GM18526 (cell line): ENCODE measurements around the gene DMRTA1.

Experiments
- POLR2A ChIP-seq: IDR thresholded peaks from 3 replicates; pipeline ENCODE4 v1.6.1; 2011; ENCODE audit not compliant: insufficient read length; ENCODE audit errors: extremely low read depth

The DMRTA1 gene, protein sequence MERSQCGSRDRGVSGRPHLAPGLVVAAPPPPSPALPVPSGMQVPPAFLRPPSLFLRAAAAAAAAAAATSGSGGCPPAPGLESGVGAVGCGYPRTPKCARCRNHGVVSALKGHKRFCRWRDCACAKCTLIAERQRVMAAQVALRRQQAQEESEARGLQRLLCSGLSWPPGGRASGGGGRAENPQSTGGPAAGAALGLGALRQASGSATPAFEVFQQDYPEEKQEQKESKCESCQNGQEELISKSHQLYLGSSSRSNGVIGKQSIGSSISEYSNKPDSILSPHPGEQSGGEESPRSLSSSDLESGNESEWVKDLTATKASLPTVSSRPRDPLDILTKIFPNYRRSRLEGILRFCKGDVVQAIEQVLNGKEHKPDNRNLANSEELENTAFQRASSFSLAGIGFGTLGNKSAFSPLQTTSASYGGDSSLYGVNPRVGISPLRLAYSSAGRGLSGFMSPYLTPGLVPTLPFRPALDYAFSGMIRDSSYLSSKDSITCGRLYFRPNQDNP

DNA sequence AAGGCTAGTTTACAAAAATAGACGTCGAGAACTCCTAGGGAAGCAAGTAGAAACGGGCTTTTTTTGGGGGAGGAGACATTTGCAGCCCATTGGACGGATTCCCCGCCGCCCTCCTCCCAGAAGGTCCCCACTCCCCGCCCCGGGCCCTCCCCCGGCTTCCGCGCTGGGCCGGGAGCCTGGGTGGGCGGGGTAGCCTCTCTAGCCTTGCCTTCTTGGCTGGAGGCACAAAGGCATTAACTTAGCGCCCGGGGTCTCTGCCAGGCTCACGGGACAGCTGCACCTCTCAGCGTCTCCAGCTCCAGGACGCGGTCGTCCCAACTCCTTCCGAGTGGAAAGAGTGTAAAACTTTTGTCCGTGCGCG is at the start of gene DMRTA1:
Gene DMRTA1 (plus strand): TSS at position 236 of the 361 bp plus-strand sequence. CDS start 242 bp downstream, outside the sequence.
- no peak for TF ChIP-seq POLR2A

DNA sequence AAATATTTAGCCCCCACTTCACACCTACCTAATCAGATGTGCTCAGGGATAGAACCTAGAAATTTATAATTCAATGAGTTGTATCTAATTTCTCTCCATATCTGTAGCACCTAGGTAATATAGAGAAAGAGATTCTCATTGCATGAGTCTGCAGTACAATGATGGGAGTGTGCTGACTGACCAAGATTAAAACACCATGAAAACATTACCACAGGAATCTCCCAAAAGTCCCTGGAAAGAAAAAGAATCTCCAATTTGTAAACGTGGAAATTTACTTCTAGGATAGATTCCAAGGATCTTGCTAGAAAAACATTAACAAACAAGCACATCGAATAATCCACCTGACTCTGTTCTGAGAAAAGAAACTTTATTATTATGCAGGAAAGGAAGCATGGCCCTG is 45.0 kb upstream of the DMRTA1 start:
- no peak for TF ChIP-seq POLR2A

DNA sequence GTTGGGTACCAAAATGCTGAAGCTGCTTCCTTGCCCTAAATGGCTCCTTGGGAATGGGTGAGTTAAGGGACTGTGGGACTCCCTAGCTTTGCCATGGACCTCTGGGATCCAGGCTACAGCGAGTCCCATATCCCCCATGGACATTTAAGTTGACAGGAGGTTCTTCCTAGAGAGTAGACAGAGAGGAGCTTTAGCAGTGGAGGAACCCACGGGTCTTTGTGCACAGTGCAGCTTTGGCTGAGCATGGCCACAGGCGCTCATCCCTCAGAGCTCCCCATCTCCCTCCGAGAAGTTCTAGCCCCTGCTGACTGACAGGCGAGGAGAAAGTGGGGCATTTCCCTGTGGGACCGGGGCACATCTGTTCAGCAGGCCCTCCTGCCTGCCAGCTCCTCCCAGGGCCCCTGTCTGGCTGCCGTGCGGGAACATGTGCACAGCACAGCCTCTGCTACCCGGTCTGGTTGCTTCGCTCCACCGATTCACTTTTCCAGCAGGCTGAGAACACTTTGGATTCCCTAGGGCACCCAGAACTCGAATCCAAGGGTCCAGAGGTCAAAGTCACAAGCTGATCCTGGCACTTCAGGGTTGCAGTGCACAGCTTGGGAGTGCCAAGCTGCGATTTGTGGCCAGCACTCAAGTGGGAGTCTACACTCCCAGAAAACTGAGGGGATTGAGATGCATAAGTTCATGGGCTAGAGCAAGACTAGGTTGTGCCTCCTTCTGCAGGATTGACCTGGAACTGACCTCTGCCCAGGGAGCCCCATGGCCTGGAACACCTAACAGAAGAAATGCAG is 40.6 kb upstream of the DMRTA1 start:
- no peak for TF ChIP-seq POLR2A

DNA sequence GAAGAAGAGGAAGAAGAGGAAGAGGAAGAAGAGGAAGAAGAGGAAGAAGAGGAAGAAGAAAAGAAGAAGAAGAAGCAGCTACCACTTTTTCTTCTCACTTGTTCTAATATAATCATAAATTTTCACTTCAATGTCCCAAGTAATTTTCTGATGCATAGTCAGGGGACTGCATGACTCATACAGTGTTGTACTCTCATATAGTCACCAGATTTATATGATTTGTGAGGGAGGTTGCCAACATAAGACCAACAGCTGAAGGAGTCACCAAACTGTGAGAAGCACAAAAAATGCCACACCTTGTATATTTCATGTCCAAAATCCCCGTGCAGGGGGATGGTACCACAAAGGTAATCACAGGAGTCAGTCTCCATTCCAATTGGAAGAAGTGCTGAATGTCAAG is 32.7 kb upstream of the DMRTA1 start:
- TF ChIP-seq POLR2A: no peak

DNA sequence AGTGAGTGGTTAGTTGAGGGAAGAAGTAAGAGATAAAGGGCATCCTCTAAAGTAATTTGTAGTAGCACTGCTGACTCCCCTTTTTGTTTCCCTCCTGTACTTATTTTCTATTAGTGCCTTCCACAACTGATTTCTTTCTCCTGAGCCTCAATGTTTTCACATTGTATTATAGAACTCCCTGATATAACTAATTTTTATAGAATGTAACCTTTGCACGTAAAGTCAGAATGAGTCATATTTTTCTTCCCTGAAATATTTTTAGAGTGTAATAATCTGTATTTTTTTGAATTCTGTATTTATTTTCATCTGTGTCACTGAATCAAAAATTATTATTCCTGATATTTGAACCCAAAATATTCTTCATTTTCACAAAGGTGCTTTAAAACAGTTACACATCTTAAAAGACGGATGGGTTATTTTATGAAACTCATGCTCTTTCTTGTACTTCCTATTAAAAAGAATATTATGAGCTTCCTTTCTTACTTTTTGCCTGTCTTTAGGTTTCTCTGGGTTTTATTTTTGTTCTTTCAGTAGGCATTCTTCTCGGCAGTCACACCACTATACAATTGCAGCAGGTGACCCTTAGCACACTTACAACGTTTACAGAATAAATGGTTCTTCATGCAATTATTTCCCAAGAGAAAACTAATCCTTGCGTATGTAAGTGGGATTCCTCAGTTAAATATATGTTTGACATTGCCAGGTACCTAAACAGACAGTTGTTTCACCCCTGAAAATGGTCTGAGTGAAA is 30.5 kb upstream of the DMRTA1 start:
- TF ChIP-seq POLR2A: no peak

DNA sequence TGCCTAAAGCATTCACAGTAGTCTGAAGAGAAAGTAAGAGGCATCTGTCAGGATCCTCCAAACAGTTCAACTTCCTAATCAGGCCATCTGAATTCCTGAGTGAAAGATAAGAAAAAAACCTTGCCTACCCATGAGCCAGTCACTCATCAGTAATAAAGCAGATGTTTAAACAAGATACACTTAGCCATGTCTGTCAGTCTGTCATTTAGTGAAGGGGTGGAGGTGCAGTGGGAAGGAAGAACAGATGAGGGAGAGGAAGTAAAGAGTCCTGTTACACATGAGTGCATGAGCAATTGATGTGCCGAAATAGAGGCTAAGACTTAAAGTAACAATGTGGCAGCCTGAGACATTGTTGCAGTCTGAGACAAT is 29.9 kb upstream of the DMRTA1 start:
- TF ChIP-seq POLR2A: no peak

DNA sequence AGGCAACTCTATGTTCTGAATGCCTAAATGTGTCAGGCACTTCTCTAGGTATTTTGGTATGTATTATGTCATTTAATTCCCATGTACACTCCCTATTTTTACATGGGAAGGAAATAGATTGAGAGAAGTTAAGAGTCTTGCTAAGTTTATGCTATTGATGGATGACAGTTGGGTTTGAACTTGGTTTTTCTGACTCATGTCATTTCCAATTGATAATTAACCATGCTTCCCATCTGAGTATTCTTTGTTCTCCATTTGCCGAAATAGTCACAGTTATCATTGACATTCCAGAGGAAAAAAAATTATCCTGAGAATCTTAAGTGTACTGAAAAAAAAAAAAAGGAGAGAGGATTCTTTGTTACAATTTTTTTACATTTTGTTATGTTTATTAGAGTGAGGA is 23.1 kb upstream of the DMRTA1 start:
- TF ChIP-seq POLR2A: no peak

DNA sequence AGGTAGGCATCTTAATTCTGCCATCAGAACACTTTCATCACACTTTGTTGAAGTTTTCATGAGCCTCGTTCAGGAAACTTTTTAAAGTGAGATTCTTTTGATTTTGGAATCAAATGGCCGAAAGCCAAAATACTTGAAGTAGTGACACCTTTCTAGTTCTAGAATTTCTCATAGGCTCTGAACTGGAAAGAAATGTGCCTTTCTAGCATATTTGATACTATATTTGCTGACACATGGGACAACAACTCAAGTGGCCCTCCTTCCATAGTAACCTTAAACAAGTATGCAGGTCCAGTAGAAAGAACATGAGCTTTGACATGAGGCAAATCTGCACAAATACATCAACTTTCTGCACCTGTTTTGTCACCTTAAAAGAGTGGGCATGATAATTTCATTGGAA is 22.0 kb upstream of the DMRTA1 start:
- TF ChIP-seq POLR2A: no peak

DNA sequence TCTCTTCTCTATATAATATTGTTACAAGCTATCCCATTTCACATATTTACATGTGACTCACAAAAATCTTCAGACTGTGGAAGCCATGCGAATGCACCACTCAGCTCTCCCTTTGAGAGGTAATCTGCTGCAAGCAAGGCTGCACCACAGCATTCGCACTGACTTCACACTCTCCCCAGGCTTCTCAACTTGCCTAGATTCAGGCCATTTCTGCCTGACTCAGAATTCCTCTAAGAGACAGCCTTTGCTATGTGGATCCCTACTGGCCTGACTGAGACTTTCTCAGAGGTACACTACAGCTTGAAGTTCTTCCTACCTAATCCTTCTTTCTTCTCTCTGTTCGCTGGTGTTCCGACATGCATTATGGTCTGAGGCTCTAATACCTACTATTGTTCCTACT is 21.1 kb upstream of the DMRTA1 start:
- TF ChIP-seq POLR2A: no peak

DNA sequence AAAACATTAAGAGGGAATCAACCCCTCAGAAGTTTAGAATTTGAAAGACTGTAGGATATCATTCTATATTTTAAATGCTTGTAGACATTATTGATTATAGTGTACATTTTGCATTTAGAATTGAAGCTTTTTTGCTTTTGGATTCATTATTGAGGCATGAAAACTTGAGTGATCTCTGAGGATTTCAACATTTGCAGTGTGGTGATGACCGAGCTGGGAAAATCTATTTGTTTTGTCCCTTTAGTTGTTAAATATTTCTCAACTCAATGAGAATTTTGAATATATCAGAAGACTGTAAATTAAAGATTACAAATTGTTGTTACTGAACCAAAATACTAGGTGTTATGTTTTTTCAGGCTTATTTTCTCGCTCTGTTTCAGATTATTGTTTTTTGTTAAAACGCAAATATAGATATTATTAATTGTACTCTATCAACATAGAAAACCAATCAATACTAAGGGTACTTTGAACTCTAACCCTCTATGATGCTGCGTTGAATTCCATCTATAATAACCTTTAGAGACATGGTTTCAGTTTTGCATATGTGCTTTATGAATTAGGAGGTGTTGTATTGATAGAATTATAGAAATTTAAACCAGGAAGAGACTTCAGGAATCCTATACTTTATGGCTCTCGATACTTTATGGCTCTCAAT is 19.3 kb upstream of the DMRTA1 start:
- TF ChIP-seq POLR2A: no peak

DNA sequence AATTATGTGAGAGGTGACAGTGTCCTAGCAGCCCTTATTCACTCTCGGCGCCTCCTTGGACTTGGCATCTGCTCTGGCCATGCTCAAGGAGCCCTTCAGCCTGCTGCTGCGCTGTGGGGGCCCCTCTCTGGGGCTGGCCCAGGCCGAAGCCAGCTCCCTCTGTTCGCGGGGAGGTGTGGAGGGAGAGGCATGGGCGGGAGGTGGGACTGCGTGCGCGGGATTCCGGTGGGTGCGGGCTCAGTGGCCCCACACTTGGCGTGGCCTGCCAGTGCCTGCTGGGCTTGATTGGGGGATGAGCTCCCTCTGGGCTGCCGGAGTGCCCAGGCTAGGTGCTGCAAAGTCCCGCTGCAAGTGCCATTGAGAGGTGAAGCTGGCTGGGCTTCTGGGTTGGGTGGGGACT is 12.9 kb upstream of the DMRTA1 start:
- no peak for TF ChIP-seq POLR2A

DNA sequence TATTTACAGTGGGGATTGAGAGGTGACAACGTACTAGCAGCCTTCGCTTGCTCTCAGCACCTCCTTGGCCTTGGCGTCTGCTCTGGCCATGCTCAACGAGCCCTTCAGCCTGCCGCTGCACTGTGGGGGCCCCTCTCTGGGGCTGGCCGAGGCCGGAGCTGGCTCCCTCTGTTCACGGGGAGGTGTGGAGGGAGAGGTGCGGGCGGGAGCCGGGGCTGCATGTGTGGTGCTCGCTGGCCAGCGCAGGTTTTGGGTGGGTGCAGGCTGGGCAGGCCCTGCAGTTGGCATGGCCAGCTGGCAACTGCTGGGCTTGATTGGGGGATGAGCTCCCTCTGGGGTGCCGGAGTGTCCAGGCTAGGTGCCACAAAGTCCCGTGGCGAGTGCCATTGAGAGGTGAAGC is 5.8 kb upstream of the DMRTA1 start:
- no peak for TF ChIP-seq POLR2A

DNA sequence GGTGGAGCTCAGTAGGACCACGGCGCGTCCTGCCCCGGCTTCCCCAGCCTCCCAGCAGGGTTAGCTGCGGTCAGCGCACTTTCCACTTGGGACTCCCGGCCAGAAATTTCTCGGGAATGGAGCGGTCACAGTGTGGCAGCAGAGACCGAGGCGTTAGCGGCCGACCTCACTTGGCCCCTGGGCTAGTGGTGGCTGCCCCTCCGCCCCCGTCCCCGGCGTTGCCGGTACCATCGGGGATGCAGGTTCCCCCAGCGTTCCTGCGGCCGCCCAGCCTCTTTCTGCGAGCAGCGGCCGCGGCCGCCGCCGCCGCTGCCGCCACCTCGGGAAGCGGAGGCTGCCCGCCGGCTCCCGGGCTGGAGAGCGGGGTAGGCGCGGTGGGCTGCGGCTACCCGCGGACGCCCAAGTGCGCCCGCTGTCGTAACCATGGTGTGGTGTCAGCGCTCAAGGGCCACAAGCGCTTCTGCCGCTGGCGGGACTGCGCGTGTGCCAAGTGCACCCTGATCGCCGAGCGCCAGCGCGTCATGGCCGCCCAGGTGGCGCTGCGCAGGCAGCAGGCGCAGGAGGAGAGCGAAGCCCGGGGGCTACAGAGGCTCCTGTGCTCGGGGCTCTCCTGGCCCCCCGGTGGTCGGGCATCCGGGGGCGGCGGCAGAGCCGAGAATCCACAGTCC is 460 bp downstream of the DMRTA1 start:
- no peak for TF ChIP-seq POLR2A

DNA sequence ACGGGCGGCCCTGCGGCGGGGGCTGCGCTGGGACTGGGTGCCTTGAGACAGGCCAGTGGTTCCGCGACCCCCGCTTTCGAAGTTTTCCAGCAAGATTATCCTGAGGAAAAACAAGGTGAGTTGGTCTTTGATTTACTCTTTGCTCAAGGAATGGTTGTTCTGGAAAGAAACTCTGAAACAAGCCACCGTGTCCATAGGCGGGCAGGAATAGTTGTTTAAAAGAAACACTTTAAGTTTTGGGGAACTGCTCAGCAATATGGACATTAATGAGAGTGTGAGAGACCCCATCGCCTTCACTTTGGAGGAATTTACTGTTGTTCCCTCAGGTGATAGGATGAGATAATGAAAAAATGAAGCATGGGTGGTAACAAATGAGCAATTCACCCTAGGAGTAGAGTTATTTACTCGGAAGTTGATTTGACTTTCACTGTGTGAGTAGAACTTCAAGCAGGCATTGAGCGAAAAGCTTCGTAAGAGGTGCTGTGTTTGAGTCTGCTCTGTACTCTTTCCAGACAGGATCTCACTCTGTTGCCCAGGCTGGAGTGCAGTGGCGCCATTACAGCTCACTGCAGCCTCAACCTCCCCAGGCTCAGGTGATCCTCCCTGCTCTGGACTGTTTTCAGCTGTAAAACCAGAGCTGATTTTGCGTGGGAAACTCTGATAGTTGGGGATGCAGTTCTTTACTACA is 1.1 kb downstream of the DMRTA1 start:
- no peak for TF ChIP-seq POLR2A
